Raji (cell line): ENCODE results near the gene RBM22.

Source experiments
- POLR2A ChIP-seq: IDR thresholded peaks from 2 replicates; pipeline ENCODE4 v1.6.1; 2011; ENCODE audit warnings: low read depth, low read length, control low read depth; ENCODE audit not compliant: insufficient read depth

Gene RBM22

GRCh38 chr5:150675069-150675468 lies 25.8 kb downstream of the RBM22 start:
- TF ChIP-seq POLR2A = no peak

DNA sequence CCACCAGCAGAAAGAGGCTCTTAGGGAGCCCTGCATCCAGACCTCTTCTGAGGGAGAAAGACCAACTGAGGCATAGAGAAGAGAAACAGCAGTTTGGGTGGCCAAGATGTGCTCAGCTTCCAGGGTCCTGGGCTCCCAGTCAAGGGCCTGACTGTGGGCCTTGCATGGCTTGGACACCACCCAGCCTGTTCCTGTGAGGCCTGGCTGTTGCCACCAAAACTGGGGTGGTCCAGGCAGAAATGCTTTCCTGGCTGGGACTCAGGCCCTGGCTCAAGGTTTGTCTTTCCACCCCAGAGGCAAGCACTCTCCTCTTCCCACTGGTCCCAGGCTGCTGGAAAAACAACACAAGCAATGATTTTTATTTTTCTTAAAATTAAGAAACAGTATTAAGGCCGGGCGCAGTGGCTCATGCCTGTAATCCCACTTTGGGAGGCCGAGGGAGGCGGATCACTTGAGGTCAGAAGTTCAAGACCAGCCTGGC lies 26.5 kb downstream of the RBM22 start:
- no peak for TF ChIP-seq POLR2A

GRCh38 chr5:150672884-150673275 lies 28.0 kb downstream of the RBM22 start:
- TF ChIP-seq POLR2A = no peak

GRCh38 chr5:150672237-150672883 lies 28.5 kb downstream of the RBM22 start:
- TF ChIP-seq POLR2A = no peak

DNA sequence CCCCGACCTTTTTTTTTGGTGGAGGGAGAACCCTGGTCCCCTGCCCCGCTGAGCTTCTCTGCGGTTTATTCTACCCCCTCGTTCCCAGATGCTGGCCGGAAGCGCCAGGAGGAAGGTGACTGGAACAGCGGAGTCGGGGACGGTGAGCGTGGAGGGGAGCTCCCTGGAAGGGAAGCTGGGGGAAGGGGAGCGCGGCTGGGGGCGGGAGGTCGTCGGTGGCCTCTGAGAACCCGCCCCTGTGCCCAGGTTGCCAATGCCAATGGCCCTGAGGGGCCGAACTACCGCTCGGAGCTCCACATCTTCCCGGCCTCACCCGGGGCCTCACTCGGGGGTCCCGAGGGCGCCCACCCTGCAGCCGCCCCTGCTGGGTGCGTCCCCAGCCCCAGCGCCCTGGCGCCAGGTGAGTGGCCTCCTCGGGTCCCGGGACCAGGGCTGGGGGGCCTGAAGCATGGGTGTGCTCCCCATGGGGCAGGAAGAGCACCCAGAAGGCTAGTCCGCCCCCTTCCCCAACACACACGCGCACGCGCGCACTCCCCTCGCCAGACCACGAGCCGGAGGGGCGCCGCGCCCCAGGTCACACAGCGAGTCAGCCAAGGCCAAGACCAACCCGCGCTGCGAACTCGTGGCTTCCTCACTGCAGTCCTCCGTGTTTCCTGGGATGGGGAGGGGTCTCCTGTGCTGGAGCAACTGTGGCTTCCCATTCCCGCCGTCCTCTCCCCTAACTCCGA lies 29.2 kb downstream of the RBM22 start:
- TF ChIP-seq POLR2A = no peak

DNA sequence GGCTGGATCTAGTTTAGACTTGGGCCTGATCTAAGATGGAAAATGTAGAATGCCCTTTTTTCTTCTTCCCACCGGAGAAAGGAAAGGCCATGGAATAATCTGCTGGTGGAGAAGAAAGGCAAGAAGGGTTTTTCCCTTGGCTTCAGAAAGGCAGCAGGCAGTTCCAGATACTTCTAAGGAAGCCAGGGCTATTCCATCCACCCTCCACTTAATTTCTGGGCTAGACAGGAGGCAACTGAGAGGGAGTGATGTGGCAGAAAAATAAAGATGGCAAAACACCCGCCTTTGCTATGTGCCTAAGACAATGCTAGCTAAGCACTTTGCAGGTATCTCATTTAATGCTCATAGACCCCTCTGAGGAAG lies 29.9 kb downstream of the RBM22 start:
- TF ChIP-seq POLR2A = no peak

DNA sequence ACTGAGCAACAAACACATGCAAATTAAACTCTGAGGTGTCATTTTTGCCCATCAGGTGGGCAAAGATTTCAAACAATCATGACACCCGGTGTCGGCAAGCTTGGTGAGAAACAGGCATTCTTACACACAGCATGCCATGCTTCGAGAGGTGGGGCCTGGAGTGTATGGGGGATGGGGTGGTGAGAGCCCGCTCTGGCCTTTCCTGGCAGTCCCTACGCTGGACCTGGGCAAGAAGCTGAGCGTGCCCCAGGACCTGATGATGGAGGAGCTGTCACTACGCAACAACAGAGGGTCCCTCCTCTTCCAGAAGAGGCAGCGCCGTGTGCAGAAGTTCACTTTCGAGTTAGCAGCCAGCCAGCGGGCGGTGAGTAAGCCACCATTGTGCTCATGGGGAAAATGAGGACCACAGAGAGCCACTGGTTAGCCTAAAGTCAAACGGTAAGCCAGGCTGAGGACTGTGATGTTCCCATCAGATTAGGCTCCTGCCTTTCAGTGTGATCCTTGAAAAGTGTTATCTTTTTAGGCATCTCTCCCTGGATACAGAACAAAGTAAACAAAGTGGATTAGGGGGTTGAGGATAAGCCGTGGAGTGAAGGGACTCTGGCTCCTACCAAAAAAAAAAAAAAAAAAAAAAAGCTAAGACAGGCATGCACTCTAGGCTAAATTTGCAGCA lies 30.5 kb downstream of the RBM22 start:
- no peak for TF ChIP-seq POLR2A

DNA sequence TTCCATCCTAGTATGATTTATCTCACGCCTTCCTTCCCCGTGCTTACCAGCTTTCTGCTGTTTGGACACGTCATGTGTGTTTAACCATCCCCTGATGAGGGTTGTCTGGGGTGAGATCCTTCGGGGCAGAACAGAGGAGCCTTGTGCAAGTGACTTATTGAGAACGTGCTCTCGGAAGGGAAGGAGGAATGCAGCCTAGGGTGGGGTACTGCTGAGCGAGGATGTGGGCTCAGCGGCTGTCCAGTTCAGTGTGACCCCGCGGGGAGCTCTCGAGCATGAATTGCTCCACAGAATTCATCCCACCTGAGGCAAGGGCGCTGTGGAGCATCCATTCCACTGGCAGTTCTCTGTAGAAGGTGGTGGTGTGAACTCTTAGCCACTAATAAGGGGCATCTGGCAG lies 35.8 kb downstream of the RBM22 start:
- TF ChIP-seq POLR2A = no peak

DNA sequence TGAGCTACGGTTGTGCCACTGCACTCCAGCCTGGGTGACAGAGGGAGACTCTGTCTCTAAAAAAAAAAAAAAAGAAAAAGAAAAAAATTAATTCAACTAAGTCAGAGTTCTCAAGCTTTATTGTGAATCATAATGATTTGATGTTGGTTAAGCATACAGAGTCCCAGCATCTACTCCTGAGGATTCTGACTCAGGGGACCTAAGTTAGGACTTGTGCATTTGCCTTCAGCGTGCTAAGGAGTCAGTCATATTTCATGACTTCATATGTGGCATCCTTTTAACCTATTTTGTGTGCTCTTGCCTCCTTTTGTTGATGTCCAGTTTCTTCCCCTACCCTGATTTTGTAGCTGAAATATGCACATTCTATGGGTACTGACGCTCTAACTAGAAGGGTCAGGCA lies 36.9 kb downstream of the RBM22 start:
- TF ChIP-seq POLR2A = no peak

DNA sequence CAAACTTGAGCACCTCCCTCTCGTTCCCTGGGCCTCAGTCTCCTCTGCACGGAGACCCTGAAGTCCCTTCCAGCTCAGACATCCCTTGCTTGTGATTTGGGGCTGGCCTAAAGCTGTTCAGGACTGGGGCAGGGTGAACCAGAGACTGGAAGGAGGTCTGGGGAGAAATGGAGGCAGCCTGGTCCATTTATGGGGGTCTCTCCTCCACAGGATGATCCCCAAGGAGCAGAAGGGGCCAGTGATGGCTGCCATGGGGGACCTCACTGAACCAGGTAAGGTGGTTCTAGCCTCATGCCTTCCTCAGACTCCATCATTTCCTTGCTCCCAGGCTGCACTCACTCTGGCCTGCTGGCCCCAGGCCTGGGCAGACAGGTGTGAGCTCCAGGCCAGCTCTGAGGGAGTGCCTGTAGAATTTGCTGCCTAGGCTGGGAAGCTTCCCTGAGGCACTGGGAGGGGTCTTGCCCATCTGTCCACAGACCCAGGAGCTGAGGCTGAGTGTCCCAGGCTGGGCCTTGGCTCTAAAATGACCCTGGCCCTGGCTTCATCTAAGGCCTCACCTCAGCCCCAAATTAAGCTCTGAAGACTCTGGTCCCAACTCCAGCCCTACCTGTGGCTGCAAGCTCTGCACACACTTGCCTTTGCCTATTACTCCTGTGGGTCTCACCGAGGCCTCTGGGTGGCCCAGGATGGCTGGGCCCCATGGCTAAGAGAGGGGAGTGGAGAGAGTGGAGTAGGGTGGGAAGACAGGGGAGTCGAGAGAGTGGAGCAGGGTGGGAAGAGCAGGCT lies 37.9 kb downstream of the RBM22 start:
- no peak for TF ChIP-seq POLR2A

GRCh38 chr5:150661821-150662596 lies 38.9 kb downstream of the RBM22 start:
- no peak for TF ChIP-seq POLR2A

DNA sequence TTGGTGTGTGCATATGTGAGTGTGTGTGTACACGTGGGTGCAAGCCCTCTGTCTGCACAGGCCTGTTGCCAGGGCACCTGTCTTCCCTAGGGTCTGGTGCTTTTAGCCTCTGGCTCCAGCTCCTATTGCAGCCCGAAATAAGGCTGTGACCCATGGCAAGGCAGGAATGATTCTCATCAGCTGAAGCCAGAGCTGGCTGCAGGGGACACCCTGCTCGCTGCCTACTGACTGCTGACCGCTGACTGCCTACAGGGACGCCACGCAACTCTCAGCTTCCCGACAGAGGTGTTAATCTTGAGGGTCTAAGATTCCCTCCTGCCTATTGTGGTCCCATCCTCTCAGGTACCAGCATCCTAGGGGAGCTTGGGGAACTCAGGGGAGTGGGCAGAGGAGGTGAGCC lies 39.8 kb downstream of the RBM22 start, which contains the start of gene MYOZ3:
MYOZ3 (plus strand) TSS at position 166 of the 400 bp plus-strand sequence. CDS start 1,691 bp downstream, outside the sequence.
- no peak for TF ChIP-seq POLR2A

DNA sequence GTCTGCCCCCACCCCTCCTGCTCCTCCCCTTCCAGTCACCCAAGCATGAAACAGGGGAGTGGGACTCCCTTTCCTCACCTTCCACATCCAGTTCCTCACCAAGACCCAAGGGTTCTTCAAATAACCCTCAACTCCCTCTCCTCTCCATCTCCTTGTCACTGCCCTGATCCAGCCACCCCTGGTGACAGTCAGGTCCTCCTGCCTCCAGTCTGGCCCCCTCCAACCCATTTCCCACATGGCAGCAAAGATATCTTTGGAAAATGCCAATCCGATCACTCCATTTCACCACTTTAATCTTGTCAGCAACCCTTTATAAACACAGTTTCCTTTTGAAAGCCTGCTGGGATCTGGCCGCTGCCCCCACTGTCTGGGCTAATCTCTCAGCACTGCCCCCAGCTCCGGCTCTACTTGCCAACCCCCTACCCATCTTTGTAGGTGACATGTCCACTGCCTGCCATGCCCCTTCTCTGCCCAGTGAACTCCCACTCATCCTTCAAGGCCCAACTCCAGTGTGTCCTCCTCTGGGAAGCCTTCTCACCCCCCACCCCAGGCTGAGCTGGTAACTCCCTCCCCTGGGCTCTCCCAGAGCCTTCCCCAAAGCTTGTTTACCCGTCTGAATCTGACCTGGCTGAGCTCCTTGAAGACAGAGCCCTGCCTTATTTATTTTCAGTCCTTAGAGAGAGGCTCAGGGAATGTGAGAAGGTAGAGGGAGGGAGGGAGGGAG lies 40.6 kb downstream of the RBM22 start:
- TF ChIP-seq POLR2A = no peak
